ENCODE data around the gene CACNA1A.
"Not testable (repeated sequence)": the region's sequence is repeated elsewhere in the genome, so short reads cannot be mapped to it uniquely, and the experiment has no call there.

Gene CACNA1A

GRCh38 chr19:13363954-13364353 is 142.3 kb downstream of the CACNA1A start:
- DNase-seq (ENCODE audit: low spot score) = no peak

- DNase-seq (ENCODE audit: low spot score) = no peak
Measured at GRCh38 chr19:13363245-13363644, 143.0 kb downstream of the CACNA1A start.

- no peak for DNase-seq (ENCODE audit: low spot score)
Measured at GRCh38 chr19:13362668-13363067, 143.6 kb downstream of the CACNA1A start.

GRCh38 chr19:13361726-13362125 is 144.6 kb downstream of the CACNA1A start:
- DNase-seq (ENCODE audit: low spot score) = not testable (repeated sequence)

- no peak for DNase-seq (ENCODE audit: low spot score)
Measured at GRCh38 chr19:13356686-13357280, 149.5 kb downstream of the CACNA1A start.

GRCh38 chr19:13356185-13356584 is 150.1 kb downstream of the CACNA1A start:
- DNase-seq (ENCODE audit: low spot score) = no peak

GRCh38 chr19:13355356-13355755 is 150.9 kb downstream of the CACNA1A start:
- DNase-seq (ENCODE audit: low spot score) = no peak

- DNase-seq (ENCODE audit: low spot score) = no peak
Measured at GRCh38 chr19:13353625-13354024, 152.7 kb downstream of the CACNA1A start.

GRCh38 chr19:13350759-13351158 is 155.5 kb downstream of the CACNA1A start:
- DNase-seq (ENCODE audit: low spot score) = no peak

- no peak for DNase-seq (ENCODE audit: low spot score)
Measured at GRCh38 chr19:13350072-13350471, 156.2 kb downstream of the CACNA1A start.

- DNase-seq (ENCODE audit: low spot score) = no peak
Measured at GRCh38 chr19:13347367-13347766, 158.9 kb downstream of the CACNA1A start.

GRCh38 chr19:13343514-13343913 is 162.8 kb downstream of the CACNA1A start:
- DNase-seq (ENCODE audit: low spot score) = no peak

GRCh38 chr19:13342672-13343071 is 163.6 kb downstream of the CACNA1A start:
- DNase-seq (ENCODE audit: low spot score) = no peak

- no peak for DNase-seq (ENCODE audit: low spot score)
Measured at GRCh38 chr19:13339869-13340268, 166.4 kb downstream of the CACNA1A start.

GRCh38 chr19:13337181-13337580 is 169.1 kb downstream of the CACNA1A start:
- no peak for DNase-seq (ENCODE audit: low spot score)

- no peak for DNase-seq (ENCODE audit: low spot score)
Measured at GRCh38 chr19:13334801-13335481, 171.3 kb downstream of the CACNA1A start.

- DNase-seq (ENCODE audit: low spot score) = no peak
Measured at GRCh38 chr19:13330285-13330684, 176.0 kb downstream of the CACNA1A start.

- DNase-seq (ENCODE audit: low spot score) = no peak
Measured at GRCh38 chr19:13329766-13330165, 176.5 kb downstream of the CACNA1A start.

- DNase-seq (ENCODE audit: low spot score) = no peak
Measured at GRCh38 chr19:13328241-13328640, 178.0 kb downstream of the CACNA1A start.

GRCh38 chr19:13319526-13319925 is 186.8 kb downstream of the CACNA1A start:
- DNase-seq (ENCODE audit: low spot score) = no peak

- no peak for DNase-seq (ENCODE audit: low spot score)
Measured at GRCh38 chr19:13318190-13318589, 188.1 kb downstream of the CACNA1A start.

GRCh38 chr19:13315495-13315894 is 190.8 kb downstream of the CACNA1A start:
- no peak for DNase-seq (ENCODE audit: low spot score)

GRCh38 chr19:13314761-13315160 is 191.5 kb downstream of the CACNA1A start:
- DNase-seq (ENCODE audit: low spot score) = no peak

GRCh38 chr19:13313875-13314274 is 192.4 kb downstream of the CACNA1A start:
- DNase-seq (ENCODE audit: low spot score) = no peak

Measured in left forelimb (tissue), 1 donor.